ENCODE measurements around the gene IFNLR1. TPM values are rescaled to one million over a fixed set of nuclear protein-coding genes. Genes with fewer than 3 reads are reported as not detected.

IFNLR1 gene
- total and polyA plus RNA-seq, 2 of the 8 experiments (the other 6 are each of a cell fraction or from before 2014, with no cell fraction given): 6.8 to 10.1 TPM

DNA sequence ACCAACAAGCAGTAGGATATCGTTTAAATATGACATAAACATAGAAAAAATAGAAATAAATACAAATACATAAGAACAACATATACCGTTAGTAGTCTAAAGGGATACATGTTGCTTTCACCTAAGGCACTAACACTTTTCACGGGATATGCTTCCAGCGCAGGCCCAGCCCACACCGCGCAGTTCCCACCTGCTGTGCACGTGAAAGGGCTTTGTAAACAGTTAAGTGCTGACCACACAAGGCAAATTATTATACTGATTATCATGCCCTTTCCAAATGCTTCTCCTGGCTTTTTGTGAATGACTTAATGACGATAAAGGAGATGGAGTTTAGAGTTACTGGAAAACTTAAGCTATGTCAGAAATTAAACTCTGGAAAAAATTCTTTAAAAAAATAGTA lies 32.9 kb downstream of the IFNLR1 start:
- H3K23ac ChIP-seq (ENCODE audit: insufficient read length): no peak overlapping the region
- peaks cover 0 to 7% of the 10 kb centered on the region in 2 experiments for H4K20me1 ChIP-seq (replicated peaks in 1 of 2; ENCODE audit: control insufficient read depth in 1 of 2, insufficient read depth in 2 of 2, low read length in 2 of 2)
- H3K18ac ChIP-seq (ENCODE audit: extremely low read depth, low read length): no peak overlapping the region
- no peak overlapping the region for H3K56ac ChIP-seq (replicated peaks; ENCODE audit: insufficient read length, low read depth, low read length)
- no peak overlapping the region for H2BK5ac ChIP-seq (ENCODE audit: low read depth, low read length)
- no peaks in the 10 kb centered on the region for H3K9me3 ChIP-seq (ENCODE audit: insufficient read depth in 2 of 2, low read depth in 1 of 2, low read length in 1 of 2)
- H3K36me3 ChIP-seq (ENCODE audit: control insufficient read depth in 2 of 4, insufficient read depth in 4 of 4, low read length in 3 of 4): peaks cover 4 to 21% (median 9%) of the 10 kb centered on the region in 4 experiments; a peak in 6 of 8 replicates
- H2AFZ ChIP-seq (ENCODE audit: low read length): no peak overlapping the region
- no peak overlapping the region for H2BK15ac ChIP-seq (ENCODE audit: low read length)
- 42% methylated on average over 8 of the region's 8 CpGs; no CpG with 5 or more reads in 1 of the 2 experiments for WGBS, 2 experiments (ENCODE audit: extremely low coverage in 1 of 2, insufficient coverage in 1 of 2, insufficient read length in 1 of 2, insufficient replicate concordance in 2 of 2, low coverage in 1 of 2, low lambda C conversion rate in 2 of 2, missing lambda C conversion rate in 1 of 2)
- no peak overlapping the region for H3K4me3 ChIP-seq (ENCODE audit: extremely low read depth in 1 of 4, insufficient read depth in 2 of 4, low read depth in 3 of 4, low read length in 4 of 4)
- no peak overlapping the region for H4K8ac ChIP-seq (ENCODE audit: extremely low read depth, insufficient read depth, low read length)
- no peak overlapping the region for H3K9ac ChIP-seq (replicated peaks in 1 of 4; ENCODE audit: extremely low read depth in 1 of 4, low read depth in 3 of 4, low read length in 3 of 4)
- H3K4ac ChIP-seq (replicated peaks; ENCODE audit: insufficient read length, low read depth, low read length): no peak overlapping the region
- no peak overlapping the region for H4K91ac ChIP-seq (replicated peaks; ENCODE audit: insufficient read length, low read length)
- no peak overlapping the region for H2AK5ac ChIP-seq (ENCODE audit: low read depth, low read length)
- H3K79me1 ChIP-seq (ENCODE audit: low read depth, low read length): no peaks in the 10 kb centered on the region
- H3K23me2 ChIP-seq (ENCODE audit: low read depth, low read length): no peaks in the 10 kb centered on the region
- no peak overlapping the region for H2BK12ac ChIP-seq (ENCODE audit: low read depth, low read length)
- ChIA-PET POLR2A (ENCODE audit: partially characterized antibody) (interaction anchor here (0.7 to 7.2 kb wide), 8 partner anchors 11 to 331 kb away, joined by 3 to 82 read pairs (median 5); partner anchors contain the start of genes IFNLR1 and IL22RA1), CTCF (ENCODE audit: partially characterized antibody) (interaction anchor here (0.5 to 10.9 kb wide), 22 partner anchors 10 to 352 kb away, joined by 3 to 85 read pairs (median 4); partner anchors contain the start of genes IFNLR1, IL22RA1 and SRSF10)
- FAIRE-seq: peak; percentile 13
- no peak overlapping the region for H3K27ac ChIP-seq (ENCODE audit: low read depth, low read length)
- H4K5ac ChIP-seq (ENCODE audit: insufficient read length, low read depth, low read length): no peak overlapping the region
- H2BK120ac ChIP-seq (replicated peaks; ENCODE audit: low read depth, low read length): no peak overlapping the region
- H3K79me2 ChIP-seq (ENCODE audit: control insufficient read depth in 1 of 2, insufficient read depth in 2 of 2, low read length in 2 of 2): peaks cover 0 to 6% of the 10 kb centered on the region in 2 experiments; a peak in 1 of 4 replicates
- H3K4me2 ChIP-seq (ENCODE audit: insufficient read depth in 1 of 2, low read depth in 2 of 2, low read length in 2 of 2): peak overlapping the region in 1 of 2 experiments; percentile 29; a peak in 1 of 4 replicates
- no peak overlapping the region for H3K14ac ChIP-seq (ENCODE audit: insufficient read length)
- no peak for DNase-seq (ENCODE audit: low read depth in 1 of 2, low spot score in 2 of 2)
- no peak for TF ChIP-seq SAP30 (IDR thresholded peaks at IDR 0.05; ENCODE audit: insufficient read depth, insufficient replicate concordance, low read length)
- no peak for TF ChIP-seq CHD2 (IDR thresholded peaks at IDR 0.05; ENCODE audit: low read length)
- TF ChIP-seq HDAC2 (IDR thresholded peaks at IDR 0.05; ENCODE audit: borderline replicate concordance in 1 of 2, low read depth in 2 of 2, low read length in 2 of 2): no peak
- no peak for TF ChIP-seq YY1 (IDR thresholded peaks at IDR 0.05; ENCODE audit: low read depth, low read length)
- no peak for TF ChIP-seq JUN (IDR thresholded peaks at IDR 0.05; ENCODE audit: low read depth, low read length)
- H2BK20ac ChIP-seq (ENCODE audit: low read length): no peak overlapping the region
- no peaks in the 10 kb centered on the region for H3K27me3 ChIP-seq (replicated peaks in 1 of 4; ENCODE audit: control insufficient read depth in 3 of 4, extremely low read depth in 1 of 4, insufficient read depth in 3 of 4, low read length in 3 of 4)
- peaks cover 3 to 25% (median 15%) of the 10 kb centered on the region in 4 experiments for H3K4me1 ChIP-seq (replicated peaks in 1 of 4; ENCODE audit: control insufficient read depth in 3 of 4, insufficient read depth in 4 of 4, low read length in 3 of 4)

Measured in H1 (cell line).